ENCODE data around the gene P3H3.

- TF ChIP-seq, protein P1, sequence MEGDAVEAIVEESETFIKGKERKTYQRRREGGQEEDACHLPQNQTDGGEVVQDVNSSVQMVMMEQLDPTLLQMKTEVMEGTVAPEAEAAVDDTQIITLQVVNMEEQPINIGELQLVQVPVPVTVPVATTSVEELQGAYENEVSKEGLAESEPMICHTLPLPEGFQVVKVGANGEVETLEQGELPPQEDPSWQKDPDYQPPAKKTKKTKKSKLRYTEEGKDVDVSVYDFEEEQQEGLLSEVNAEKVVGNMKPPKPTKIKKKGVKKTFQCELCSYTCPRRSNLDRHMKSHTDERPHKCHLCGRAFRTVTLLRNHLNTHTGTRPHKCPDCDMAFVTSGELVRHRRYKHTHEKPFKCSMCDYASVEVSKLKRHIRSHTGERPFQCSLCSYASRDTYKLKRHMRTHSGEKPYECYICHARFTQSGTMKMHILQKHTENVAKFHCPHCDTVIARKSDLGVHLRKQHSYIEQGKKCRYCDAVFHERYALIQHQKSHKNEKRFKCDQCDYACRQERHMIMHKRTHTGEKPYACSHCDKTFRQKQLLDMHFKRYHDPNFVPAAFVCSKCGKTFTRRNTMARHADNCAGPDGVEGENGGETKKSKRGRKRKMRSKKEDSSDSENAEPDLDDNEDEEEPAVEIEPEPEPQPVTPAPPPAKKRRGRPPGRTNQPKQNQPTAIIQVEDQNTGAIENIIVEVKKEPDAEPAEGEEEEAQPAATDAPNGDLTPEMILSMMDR (IDR thresholded peaks at IDR 0.05), result no peak
- no peak for TF ChIP-seq POLR2AphosphoS5 (IDR thresholded peaks at IDR 0.05)
Measured at GRCh38 chr12:6883252-6883651, 55.0 kb downstream of the P3H3 start.

Measured in breast epithelium (tissue), 3 donors.